Fibroblast of mammary gland (primary cell): ENCODE results near the gene CCS.

ENCODE experiments used
- DNase-seq: peaks from one replicate; pipeline ENCODE4 v3.0.0-alpha.2; 2010; ENCODE audit warnings: low read depth
- H3K4me3 ChIP-seq: 2 replicates; pipeline ENCODE4 v1.5.1; 2011; ENCODE audit warnings: low read depth, mild to moderate bottlenecking, low read length, moderate library complexity; ENCODE audit not compliant: control insufficient read depth
- TF ChIP-seq, protein P1 (sequence below): conservative IDR thresholded peaks from 2 replicates; pipeline ENCODE4 v1.5.1; 2011; ENCODE audit warnings: low read depth, low read length, inconsistent platforms; ENCODE audit not compliant: control insufficient read depth, insufficient read depth

Gene CCS

DNA sequence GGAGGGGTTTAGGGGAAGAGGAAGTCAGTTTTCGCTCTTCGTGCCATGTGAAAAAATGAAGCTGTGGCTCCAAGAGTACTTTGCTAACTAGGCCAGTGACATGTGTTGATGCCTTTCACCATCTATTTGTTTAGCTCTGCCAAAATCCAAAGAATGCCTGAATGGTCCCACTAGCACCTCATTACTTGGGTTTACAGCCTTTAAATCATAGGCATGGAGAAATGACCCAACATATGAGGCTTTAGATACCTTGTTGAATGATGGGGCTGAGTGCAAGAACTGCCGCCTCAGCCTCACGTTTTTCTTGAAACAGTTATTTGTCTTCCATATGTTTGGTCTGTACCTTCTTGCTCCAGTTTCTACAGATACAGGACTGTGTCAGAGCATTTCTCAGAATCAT, 53.8 kb downstream of the CCS start:
- TF ChIP-seq, protein P1, sequence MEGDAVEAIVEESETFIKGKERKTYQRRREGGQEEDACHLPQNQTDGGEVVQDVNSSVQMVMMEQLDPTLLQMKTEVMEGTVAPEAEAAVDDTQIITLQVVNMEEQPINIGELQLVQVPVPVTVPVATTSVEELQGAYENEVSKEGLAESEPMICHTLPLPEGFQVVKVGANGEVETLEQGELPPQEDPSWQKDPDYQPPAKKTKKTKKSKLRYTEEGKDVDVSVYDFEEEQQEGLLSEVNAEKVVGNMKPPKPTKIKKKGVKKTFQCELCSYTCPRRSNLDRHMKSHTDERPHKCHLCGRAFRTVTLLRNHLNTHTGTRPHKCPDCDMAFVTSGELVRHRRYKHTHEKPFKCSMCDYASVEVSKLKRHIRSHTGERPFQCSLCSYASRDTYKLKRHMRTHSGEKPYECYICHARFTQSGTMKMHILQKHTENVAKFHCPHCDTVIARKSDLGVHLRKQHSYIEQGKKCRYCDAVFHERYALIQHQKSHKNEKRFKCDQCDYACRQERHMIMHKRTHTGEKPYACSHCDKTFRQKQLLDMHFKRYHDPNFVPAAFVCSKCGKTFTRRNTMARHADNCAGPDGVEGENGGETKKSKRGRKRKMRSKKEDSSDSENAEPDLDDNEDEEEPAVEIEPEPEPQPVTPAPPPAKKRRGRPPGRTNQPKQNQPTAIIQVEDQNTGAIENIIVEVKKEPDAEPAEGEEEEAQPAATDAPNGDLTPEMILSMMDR = no peak
- H3K4me3 ChIP-seq = no peak overlapping the region
- DNase-seq = no peak

DNA sequence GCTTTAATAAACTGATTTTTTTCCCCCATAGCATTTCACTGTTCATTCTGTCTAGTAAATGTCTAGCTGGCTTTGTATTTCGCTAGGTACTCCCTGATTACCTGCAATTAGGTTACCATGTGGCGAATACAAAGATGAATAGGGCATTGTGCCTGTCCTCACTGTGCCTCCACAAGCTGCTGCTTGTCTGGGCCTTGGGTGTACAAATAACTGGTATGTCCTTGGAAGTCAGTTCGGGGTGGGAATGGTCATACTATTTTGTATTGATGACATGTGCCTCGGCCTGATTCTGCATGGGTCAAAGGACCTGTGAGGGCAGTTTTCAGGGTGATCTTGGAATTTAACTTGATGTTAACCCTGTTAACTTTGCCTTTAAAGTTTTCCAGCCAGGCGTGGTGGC, 56.9 kb downstream of the CCS start:
- no peak overlapping the region for H3K4me3 ChIP-seq
- no peak for DNase-seq
- TF ChIP-seq, protein P1 = no peak

DNA sequence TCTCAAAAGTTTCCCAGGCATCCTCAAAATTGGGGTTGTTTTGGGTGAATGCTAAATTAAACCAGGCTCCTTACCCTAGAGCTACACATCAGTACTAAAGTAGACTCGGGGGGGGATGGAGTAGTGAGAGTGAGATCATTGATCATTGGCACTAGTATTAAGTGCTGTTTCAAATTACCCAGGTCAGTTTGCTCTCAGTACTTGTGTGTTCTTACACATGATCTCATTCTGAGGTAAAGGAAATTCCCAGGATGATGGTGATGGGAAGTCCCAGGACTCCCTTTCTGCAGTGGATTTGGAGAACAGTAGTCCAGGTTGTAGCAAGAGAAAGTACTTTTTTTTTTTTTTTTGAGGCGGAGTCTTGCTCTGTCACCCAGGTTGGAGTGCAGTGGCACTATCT, 58.0 kb downstream of the CCS start:
- DNase-seq = peak; percentile 62
- H3K4me3 ChIP-seq = no peak overlapping the region
- TF ChIP-seq, protein P1 = no peak

DNA sequence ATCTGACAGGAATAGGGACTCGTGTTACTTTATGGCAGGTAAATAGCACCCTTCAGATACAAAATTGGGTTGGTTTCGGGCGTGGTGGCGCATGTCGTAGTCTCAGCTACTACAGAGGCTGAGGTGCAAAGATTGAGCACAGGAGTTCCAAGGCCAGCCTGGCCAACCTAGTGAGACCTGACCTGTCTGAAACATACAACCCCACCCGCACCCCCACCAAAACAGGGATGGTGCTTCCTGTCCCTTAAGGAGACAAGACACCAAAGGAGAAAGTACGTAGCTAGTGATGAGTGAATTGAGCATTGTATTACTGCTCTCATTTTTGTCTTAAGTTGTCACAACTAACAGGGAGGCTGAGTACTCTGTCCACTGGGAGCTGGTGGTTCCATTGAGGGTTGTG, 59.7 kb downstream of the CCS start:
- TF ChIP-seq, protein P1 = no peak
- H3K4me3 ChIP-seq = no peak overlapping the region

DNA sequence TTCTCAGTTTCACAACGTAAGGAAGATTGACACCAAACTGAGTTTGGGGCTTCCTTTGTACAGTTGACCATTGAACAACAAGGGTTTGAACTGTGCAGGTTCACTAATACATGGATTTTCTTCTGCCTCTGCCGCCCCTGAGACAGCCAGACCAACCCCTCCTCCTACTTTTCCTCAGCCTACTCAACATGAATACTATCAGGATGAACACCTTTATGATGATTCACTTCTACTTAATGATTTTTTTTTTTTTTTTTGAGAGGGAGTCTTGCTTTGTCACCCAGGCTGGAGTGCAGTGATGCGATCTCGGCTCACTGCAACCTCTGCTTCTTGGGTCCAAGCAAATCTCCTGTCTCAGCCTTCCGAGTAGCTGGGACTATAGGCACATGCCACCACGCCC, 60.1 kb downstream of the CCS start:
- no peak for DNase-seq
- TF ChIP-seq, protein P1 = no peak
- H3K4me3 ChIP-seq = no peak overlapping the region

More for the DNA sequence above, 59.7 kb downstream of the CCS start:
- no peak for DNase-seq
